Measurements from ENCODE around the gene CHRNA7. TPM values are rescaled to one million over a fixed set of nuclear protein-coding genes. Genes with fewer than 3 reads are reported as not detected.

Gene CHRNA7
- under 1 TPM in 2 of 6 experiments, not detected in 4; 0.35 to 0.39 TPM for total RNA-seq
- long read RNA-seq, result 0 reads

DNA sequence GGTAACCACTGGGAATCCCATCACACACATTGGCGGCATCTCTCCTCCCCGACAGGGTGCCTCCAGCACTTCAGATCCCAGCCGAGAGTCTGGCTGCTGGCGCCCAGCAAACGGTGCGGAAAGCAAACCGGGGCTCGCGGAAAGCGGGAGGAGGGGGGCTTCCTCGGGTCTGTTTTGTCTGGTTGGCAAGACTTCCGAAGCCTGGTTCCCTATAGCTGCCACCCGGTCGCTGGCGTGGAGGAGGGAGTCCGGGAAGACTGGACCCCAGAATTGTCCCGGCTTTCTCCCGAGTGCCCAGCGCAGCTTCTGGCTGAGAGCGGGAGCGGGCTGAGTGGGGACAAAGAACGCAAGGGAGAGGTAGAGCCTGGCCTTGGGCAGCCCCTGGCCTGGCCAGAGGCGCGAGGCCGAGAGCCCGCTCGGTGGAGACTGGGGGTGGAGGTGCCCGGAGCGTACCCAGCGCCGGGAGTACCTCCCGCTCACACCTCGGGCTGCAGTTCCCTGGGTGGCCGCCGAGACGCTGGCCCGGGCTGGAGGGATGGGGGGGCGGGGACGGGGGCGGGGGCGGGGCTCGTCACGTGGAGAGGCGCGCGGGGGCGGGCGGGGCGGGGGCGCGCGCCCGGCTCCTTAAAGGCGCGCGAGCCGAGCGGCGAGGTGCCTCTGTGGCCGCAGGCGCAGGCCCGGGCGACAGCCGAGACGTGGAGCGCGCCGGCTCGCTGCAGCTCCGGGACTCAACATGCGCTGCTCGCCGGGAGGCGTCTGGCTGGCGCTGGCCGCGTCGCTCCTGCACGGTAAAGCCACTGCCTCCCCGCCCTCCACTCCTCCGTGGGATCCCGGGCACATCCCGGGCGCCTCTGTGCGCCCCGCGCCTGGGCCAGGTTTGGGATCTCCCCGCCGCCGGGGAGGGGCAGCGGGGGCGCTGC is at the start of gene CHRNA7:
Gene CHRNA7 (plus strand): TSS at position 654 of the 920 bp plus-strand sequence. CDS start 80 bp downstream, at position 734.
- no peak within 1 kb of the TSS for H3K27ac ChIP-seq
- DNase-seq (peak; percentile 59 to 68 (median 65)), ATAC-seq (peak; percentile 82 to 92 (median 88))
- H3K4me1 ChIP-seq, result peaks cover 0 to 10% (median 0%) of the 10 kb centered on the region in 4 donors
- TF ChIP-seq POLR2A (IDR thresholded peaks at IDR 0.05), result no peak
- TF ChIP-seq, protein P1, sequence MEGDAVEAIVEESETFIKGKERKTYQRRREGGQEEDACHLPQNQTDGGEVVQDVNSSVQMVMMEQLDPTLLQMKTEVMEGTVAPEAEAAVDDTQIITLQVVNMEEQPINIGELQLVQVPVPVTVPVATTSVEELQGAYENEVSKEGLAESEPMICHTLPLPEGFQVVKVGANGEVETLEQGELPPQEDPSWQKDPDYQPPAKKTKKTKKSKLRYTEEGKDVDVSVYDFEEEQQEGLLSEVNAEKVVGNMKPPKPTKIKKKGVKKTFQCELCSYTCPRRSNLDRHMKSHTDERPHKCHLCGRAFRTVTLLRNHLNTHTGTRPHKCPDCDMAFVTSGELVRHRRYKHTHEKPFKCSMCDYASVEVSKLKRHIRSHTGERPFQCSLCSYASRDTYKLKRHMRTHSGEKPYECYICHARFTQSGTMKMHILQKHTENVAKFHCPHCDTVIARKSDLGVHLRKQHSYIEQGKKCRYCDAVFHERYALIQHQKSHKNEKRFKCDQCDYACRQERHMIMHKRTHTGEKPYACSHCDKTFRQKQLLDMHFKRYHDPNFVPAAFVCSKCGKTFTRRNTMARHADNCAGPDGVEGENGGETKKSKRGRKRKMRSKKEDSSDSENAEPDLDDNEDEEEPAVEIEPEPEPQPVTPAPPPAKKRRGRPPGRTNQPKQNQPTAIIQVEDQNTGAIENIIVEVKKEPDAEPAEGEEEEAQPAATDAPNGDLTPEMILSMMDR (IDR thresholded peaks at IDR 0.05), result peak; percentile 8 to 24 (median 12)
- peaks cover 0 to 26% of the 10 kb centered on the region in 2 donors for H3K27me3 ChIP-seq
- WGBS (ENCODE audit: insufficient coverage, low coverage, low lambda C conversion rate, missing lambda C conversion rate), result under 1% methylated on average over 39 of the region's 92 CpGs
- no peaks in the 10 kb centered on the region for H3K36me3 ChIP-seq
- intact Hi-C loops (cut with DNase I), result no loop called here
- H3K9me3 ChIP-seq, result no peaks in the 10 kb centered on the region
- H3K4me3 ChIP-seq, result peak within 1 kb of the TSS; percentile 30 to 57 (median 40)

DNA sequence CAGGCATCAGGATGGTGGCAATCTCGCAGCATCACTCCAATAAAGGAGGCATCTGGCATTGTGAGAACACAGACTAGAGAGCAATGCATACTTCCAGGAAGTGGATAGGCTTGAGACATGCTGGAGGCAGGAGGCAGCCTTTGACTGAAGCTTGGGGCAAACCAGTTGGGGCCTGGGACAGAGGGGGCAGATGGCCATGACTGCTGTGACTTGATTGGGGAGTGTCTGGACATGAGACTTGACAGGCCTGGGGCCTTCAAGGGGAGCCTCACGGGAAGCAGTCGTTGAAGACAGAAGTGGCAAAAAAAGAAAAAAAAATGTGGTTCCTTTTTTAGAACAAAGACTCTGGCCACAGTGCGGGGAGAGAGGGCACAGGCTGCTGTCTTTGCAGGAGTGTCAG is 44.7 kb upstream of the CHRNA7 start:
- Histone ChIP-seq H3K4me1 (no peaks in the 10 kb centered on the region), H3K27ac (no peak overlapping the region), H3K4me3 (no peak overlapping the region), H3K27me3 (no peaks in the 10 kb centered on the region), H3K36me3 (no peaks in the 10 kb centered on the region), H3K9me3 (no peaks in the 10 kb centered on the region)
- DNase-seq, result no peak
- whole genome bisulfite sequencing (ENCODE audit: insufficient coverage, low coverage, low lambda C conversion rate, missing lambda C conversion rate), result 27% methylated on average over 3 of the region's 4 CpGs
- intact Hi-C loops (cut with DNase I), result no loop called here
- TF ChIP-seq POLR2A (IDR thresholded peaks at IDR 0.05), result no peak
- no peak for ATAC-seq

DNA sequence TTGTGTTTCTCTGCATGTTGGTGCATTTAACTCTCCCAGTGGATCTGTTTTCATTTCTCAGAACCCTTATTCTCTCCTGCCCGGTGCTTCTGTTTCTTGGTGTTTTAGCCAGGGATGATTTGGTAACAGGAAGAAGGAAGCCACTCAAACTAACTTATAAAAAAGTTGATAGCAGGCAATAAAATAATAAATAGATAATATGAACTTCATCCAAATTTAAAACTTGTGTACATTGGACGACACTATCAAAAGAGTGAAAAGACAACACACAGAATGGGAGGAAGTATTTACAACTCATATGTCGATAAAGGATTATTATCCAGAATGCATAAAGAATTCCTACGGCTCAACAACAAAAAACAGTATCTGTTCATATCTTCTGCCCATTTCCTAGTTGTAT is 37.3 kb upstream of the CHRNA7 start:
- DNase-seq (no peak), ATAC-seq (no peak)
- Histone ChIP-seq H3K36me3 (no peaks in the 10 kb centered on the region), H3K9me3 (no peaks in the 10 kb centered on the region), H3K4me3 (no peak overlapping the region), H3K4me1 (no peaks in the 10 kb centered on the region), H3K27me3 (no peaks in the 10 kb centered on the region), H3K27ac (no peak overlapping the region)
- TF ChIP-seq, protein P1 (IDR thresholded peaks at IDR 0.05), result no peak
- no peak for TF ChIP-seq POLR2A (IDR thresholded peaks at IDR 0.05)
- 54% methylated on average over 4 of the region's 4 CpGs for WGBS (ENCODE audit: insufficient coverage, low coverage, low lambda C conversion rate, missing lambda C conversion rate)
- intact Hi-C loops (cut with DNase I), result no loop called here

DNA sequence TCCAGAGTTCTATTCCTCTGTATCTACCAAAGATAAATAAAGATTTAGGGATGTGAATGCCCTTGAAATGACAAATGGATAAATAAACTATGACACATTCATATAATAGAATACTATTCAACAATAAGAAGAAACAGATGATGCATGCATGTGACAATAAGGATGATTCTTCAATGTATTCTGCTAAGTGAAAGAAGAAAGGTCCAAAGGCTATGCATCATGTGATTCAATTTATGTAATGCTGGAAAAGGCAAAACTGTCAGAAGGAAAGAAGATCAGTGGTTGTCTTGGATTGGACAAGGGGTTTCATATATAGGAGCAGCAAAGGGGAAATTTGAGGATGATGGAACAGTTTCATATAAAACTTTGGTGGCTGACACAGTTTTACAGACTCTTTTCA is 32.6 kb upstream of the CHRNA7 start:
- no peaks in the 10 kb centered on the region for H3K9me3 ChIP-seq
- H3K4me3 ChIP-seq, result no peak overlapping the region
- H3K4me1 ChIP-seq, result no peaks in the 10 kb centered on the region
- H3K27ac ChIP-seq, result no peak overlapping the region
- H3K27me3 ChIP-seq, result no peaks in the 10 kb centered on the region
- intact Hi-C loops (cut with DNase I), result no loop called here
- DNase-seq (no peak), ATAC-seq (no peak)
- no peak for TF ChIP-seq POLR2A (IDR thresholded peaks at IDR 0.05)
- TF ChIP-seq, protein P1 (IDR thresholded peaks at IDR 0.05), result no peak
- H3K36me3 ChIP-seq, result no peaks in the 10 kb centered on the region

DNA sequence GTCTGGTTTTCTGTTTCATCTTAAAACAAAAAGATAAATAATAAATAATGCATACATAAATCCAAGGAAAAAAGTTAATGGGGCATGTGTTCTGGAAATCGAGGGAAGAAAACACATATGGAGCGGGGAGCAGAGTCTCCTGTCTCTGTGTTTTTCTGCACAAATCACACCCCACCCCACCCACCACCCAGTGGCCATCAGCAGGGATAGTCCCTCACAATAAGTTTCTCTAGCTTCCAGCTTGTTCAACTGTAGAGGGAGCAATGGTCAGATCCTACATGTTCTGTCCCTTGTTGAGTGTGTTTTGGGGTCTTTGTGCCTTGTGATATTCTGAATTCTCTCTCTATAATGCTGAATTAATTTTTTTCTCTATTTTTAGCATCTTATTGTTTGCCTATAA is 26.8 kb upstream of the CHRNA7 start:
- intact Hi-C loops (cut with DNase I), result no loop called here

More for the DNA sequence above, 26.8 kb upstream of the CHRNA7 start:
- no peaks in the 10 kb centered on the region for H3K27me3 ChIP-seq
- H3K9me3 ChIP-seq, result no peaks in the 10 kb centered on the region
- no peaks in the 10 kb centered on the region for H3K36me3 ChIP-seq
- H3K4me1 ChIP-seq, result no peaks in the 10 kb centered on the region
- 40% methylated on average over 2 of the region's 2 CpGs for WGBS (ENCODE audit: insufficient coverage, low coverage, low lambda C conversion rate, missing lambda C conversion rate)
- ATAC-seq (no peak), DNase-seq (no peak)
- no peak overlapping the region for H3K4me3 ChIP-seq
- TF ChIP-seq, protein P1 (IDR thresholded peaks at IDR 0.05), result no peak
- no peak for TF ChIP-seq POLR2A (IDR thresholded peaks at IDR 0.05)
- H3K27ac ChIP-seq, result no peak overlapping the region

All from right lobe of liver (tissue), 6 donors.